ENCODE data around the gene CCNYL1.

GRCh38 chr2:207718521-207718920 is 7.1 kb downstream of the CCNYL1 start:
- TF ChIP-seq CTCF (IDR thresholded peaks at IDR 0.05; ENCODE audit: poor library complexity) (no peak), EZH2 (IDR thresholded peaks at IDR 0.05; ENCODE audit: borderline replicate concordance) (no peak), EZH2phosphoT487 (IDR thresholded peaks at IDR 0.05; ENCODE audit: low read depth, severe bottlenecking, unreplicated experiment) (no peak)
